ENCODE results near the gene DUSP9.

The DUSP9 gene

GRCh38 chrX:153622661-153623309, 24.2 kb upstream of the DUSP9 start:
- DNase-seq, result no peak

GRCh38 chrX:153623310-153624029, 23.5 kb upstream of the DUSP9 start:
- no peak for DNase-seq

- no peak for DNase-seq
These were observed 22.6 kb upstream of the DUSP9 start for GRCh38 chrX:153624196-153625091.

- DNase-seq, result no peak
These were observed 21.6 kb upstream of the DUSP9 start for GRCh38 chrX:153625271-153626024.

GRCh38 chrX:153626025-153626633, 20.9 kb upstream of the DUSP9 start:
- DNase-seq, result no peak

GRCh38 chrX:153626863-153627674, 19.9 kb upstream of the DUSP9 start:
- no peak for DNase-seq

GRCh38 chrX:153627675-153628111, 19.3 kb upstream of the DUSP9 start:
- DNase-seq, result no peak

GRCh38 chrX:153628129-153628528, 18.9 kb upstream of the DUSP9 start:
- no peak for DNase-seq

GRCh38 chrX:153628665-153629064, 18.3 kb upstream of the DUSP9 start:
- DNase-seq, result no peak

- DNase-seq, result no peak
These were observed 15.7 kb upstream of the DUSP9 start for GRCh38 chrX:153631346-153631745.

GRCh38 chrX:153631907-153632594, 15.0 kb upstream of the DUSP9 start:
- DNase-seq, result no peak

- DNase-seq, result no peak
These were observed 14.4 kb upstream of the DUSP9 start for GRCh38 chrX:153632595-153632946.

- no peak for DNase-seq
These were observed 14.0 kb upstream of the DUSP9 start for GRCh38 chrX:153633048-153633447.

GRCh38 chrX:153633607-153634180, 13.3 kb upstream of the DUSP9 start:
- no peak for DNase-seq

- no peak for DNase-seq
These were observed 12.8 kb upstream of the DUSP9 start for GRCh38 chrX:153634236-153634635.

- no peak for DNase-seq
These were observed 12.2 kb upstream of the DUSP9 start for GRCh38 chrX:153634832-153635231.

GRCh38 chrX:153635388-153635787, 11.6 kb upstream of the DUSP9 start:
- DNase-seq, result no peak

- no peak for DNase-seq
These were observed 11.0 kb upstream of the DUSP9 start for GRCh38 chrX:153635788-153636668.

GRCh38 chrX:153636716-153637115, 10.3 kb upstream of the DUSP9 start:
- DNase-seq, result no peak
